NB4 (cell line): ENCODE results near the gene GSG1L2.

Experiments
- DNase-seq: peaks from one replicate; pipeline ENCODE4 v3.0.0; 2010; ENCODE audit warnings: low read depth
- H3K4me3 ChIP-seq: one replicate; pipeline ENCODE4 v1.5.1; 2011; ENCODE audit warnings: mild to moderate bottlenecking, low read depth, low read length, moderate library complexity
- MYC ChIP-seq: IDR thresholded peaks from 2 replicates; pipeline ENCODE4 v1.6.1; 2011; ENCODE audit warnings: low read depth, low read length
- POLR2A ChIP-seq: IDR thresholded peaks from 2 replicates; pipeline ENCODE4 v1.6.1; 2011; ENCODE audit warnings: mild to moderate bottlenecking; ENCODE audit not compliant: insufficient read length; ENCODE audit errors: extremely low read depth
- TF ChIP-seq, protein P1 (sequence below): IDR thresholded peaks from one replicate; pipeline ENCODE4 v1.5.1; 2012; ENCODE audit warnings: low read depth, low read length
- TF ChIP-seq, protein P2 (sequence below): IDR thresholded peaks from 2 replicates; pipeline ENCODE4 v1.6.1; 2011; ENCODE audit warnings: low read depth, low read length

The GSG1L2 gene

DNA sequence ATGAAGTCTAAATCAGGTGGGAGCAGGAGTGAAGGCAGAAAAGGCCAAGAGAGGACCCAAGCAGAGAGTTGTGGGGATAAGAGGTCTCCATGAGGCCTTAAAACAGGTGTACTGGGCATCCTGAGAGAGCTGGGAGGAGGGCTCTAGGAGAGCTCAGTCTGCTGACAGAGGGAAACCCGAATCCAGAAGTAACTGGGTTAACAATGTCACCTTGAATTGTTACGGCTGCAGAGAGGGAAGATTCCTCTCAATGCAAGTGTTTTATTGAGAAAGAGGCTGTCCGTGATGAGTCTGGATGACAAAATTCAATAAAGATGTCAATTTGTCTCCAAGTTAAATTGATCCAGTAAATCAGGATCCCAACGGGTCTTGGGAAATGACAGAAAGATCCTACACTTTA, 38.8 kb downstream of the GSG1L2 start:
- no peak overlapping the region for H3K4me3 ChIP-seq
- TF ChIP-seq, protein P1, sequence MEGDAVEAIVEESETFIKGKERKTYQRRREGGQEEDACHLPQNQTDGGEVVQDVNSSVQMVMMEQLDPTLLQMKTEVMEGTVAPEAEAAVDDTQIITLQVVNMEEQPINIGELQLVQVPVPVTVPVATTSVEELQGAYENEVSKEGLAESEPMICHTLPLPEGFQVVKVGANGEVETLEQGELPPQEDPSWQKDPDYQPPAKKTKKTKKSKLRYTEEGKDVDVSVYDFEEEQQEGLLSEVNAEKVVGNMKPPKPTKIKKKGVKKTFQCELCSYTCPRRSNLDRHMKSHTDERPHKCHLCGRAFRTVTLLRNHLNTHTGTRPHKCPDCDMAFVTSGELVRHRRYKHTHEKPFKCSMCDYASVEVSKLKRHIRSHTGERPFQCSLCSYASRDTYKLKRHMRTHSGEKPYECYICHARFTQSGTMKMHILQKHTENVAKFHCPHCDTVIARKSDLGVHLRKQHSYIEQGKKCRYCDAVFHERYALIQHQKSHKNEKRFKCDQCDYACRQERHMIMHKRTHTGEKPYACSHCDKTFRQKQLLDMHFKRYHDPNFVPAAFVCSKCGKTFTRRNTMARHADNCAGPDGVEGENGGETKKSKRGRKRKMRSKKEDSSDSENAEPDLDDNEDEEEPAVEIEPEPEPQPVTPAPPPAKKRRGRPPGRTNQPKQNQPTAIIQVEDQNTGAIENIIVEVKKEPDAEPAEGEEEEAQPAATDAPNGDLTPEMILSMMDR = no peak
- TF ChIP-seq, protein P2, sequence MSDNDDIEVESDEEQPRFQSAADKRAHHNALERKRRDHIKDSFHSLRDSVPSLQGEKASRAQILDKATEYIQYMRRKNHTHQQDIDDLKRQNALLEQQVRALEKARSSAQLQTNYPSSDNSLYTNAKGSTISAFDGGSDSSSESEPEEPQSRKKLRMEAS = no peak
- no peak for TF ChIP-seq MYC
- TF ChIP-seq POLR2A = no peak
- no peak for DNase-seq

DNA sequence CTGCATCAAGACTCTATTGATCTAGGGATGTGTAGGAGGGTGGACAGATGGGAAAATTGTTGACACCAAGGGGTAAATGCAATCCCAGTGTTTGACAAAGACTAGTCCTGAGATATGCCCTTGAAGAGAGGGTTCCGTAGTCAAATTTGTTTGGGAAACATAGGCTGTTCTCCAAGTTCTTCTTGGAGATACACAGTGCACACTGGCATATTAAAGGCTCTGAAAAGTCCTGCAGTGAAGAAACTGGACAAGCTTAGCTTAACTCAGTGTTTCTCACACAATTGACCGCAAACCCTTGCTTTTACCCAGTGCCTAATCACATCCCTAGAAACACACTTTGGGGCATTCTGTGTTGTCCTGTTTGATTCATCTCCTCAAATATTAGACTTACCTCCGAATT, 41.3 kb downstream of the GSG1L2 start:
- no peak for TF ChIP-seq MYC
- TF ChIP-seq POLR2A = no peak
- TF ChIP-seq, protein P2 = no peak
- TF ChIP-seq, protein P1 = no peak
- DNase-seq = no peak
- H3K4me3 ChIP-seq = no peak overlapping the region

DNA sequence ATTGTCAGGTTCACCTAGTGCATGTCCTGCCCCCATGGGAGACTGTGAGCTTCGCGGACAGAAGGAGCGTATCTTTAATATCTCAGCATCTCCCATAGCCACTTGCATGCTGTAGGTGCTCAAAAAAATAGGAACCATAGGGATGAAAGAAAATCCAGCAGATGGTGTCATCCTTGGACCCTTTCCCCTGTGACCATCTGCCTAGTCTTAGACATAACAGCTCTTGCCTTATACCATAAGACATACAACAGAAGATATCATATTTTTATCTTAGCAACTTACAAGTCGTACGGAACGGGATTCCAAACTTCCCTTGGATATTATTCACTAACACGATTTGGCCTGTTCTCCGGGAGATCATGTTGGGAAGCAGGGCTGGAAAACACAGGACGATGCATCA, 45.0 kb downstream of the GSG1L2 start:
- DNase-seq = no peak
- TF ChIP-seq POLR2A (no peak), MYC (no peak)
- TF ChIP-seq, protein P2 = no peak
- TF ChIP-seq, protein P1 = no peak
- H3K4me3 ChIP-seq = no peak overlapping the region

DNA sequence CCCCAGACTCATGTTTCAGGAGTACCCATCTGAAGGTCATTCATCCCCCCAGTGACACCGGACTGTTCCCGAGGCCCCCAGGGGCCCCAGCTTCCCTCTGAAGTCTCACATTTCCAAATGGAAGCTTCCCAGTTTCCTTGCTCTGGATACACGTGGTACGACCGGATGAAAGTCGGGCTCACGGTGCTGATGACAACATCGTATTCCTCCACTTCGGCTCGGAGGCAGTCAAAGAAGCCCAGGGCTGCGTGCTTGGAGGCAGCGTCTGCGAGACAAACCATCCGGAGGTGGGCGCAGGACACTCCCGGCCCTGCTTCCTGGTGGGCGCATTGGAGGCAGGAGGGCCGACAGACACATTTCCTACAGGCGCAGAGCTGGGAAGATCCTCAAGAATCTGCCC, 49.2 kb downstream of the GSG1L2 start:
- no peak for DNase-seq
- H3K4me3 ChIP-seq = no peak overlapping the region
- TF ChIP-seq, protein P1 = no peak
- TF ChIP-seq MYC = no peak
- TF ChIP-seq, protein P2 = no peak
- TF ChIP-seq POLR2A = no peak

DNA sequence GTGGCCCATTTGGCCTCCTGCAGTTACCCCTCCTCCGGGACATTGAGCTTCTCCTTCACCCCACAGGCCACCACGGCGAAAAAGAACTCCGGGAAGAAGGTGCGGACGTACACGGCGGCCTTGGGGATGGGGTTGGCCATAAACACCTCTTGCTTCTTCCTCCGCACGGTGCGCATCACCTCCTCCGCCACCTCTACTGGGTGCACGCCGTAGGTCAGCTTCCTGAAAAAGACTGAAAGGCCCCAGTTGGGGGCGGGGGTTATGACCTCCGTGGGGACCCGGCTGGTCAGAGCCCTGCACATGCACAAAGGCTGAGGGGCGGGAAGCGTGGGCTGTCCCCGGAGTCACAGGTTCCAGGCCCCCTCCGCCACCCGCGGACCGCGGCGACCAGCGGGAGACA, 50.4 kb downstream of the GSG1L2 start:
- TF ChIP-seq, protein P2 = no peak
- TF ChIP-seq MYC (no peak), POLR2A (no peak)
- TF ChIP-seq, protein P1 = no peak
- no peak overlapping the region for H3K4me3 ChIP-seq
- no peak for DNase-seq
